GM12891 (cell line): Measurements from ENCODE around the gene GJA5.

ENCODE experiments used
- POLR2A ChIP-seq: IDR thresholded peaks from 2 replicates; pipeline ENCODE4 v1.6.1; 2011; ENCODE audit warnings: low read depth, low read length, control low read depth
- POLR2AphosphoS5 ChIP-seq: IDR thresholded peaks from 2 replicates; pipeline ENCODE4 v1.6.1; 2011; ENCODE audit warnings: low read depth, low read length, control low read depth
- POU2F2 ChIP-seq: IDR thresholded peaks from 2 replicates; pipeline ENCODE4 v1.6.1; 2011; ENCODE audit warnings: low read depth, mild to moderate bottlenecking, control low read depth, low read length, moderate library complexity
- SPI1 ChIP-seq: IDR thresholded peaks from 2 replicates; pipeline ENCODE4 v1.6.1; 2011; ENCODE audit warnings: low read depth, low read length, control low read depth
- TAF1 ChIP-seq: IDR thresholded peaks from 2 replicates; pipeline ENCODE4 v1.6.1; 2011; ENCODE audit warnings: low read depth, low read length, control low read depth

DNA sequence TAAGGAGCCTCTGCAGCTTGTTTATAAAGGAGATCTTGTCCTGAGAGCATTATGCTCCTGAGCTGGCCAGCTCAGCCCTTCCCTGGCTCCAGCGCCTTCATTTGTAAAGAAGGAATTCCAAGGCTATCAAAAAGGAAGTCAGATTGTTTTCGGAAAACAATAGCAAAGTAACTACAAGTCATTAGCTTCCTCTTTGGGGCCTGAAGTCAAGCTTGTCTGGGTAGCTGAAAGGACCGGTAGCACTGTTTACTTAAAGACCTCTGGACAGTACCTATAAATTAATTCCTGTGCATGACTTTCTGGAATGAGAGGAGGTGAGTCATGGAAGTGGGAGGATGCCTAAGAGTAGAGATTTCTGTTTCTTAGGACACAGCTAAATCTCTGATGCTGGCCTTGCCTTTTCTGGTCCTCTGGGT, 20.7 kb upstream of the GJA5 start:
- TF ChIP-seq TAF1 (no peak), POLR2A (no peak), POLR2AphosphoS5 (no peak), SPI1 (no peak), POU2F2 (no peak)
